HCT116 (cell line): ENCODE measurements around the gene PTGDS.

Experiments used
- CTCF ChIP-seq, 3 experiments: fragments of 200-600 bp in 1 of 3; sonication (generic) in 1 of 3; IDR thresholded peaks in 2 of 3; conservative IDR thresholded peaks in 1 of 3; 2 replicates each; pipeline ENCODE4 v1.5.1; 2012 to 2017; ENCODE audit warnings: low read depth in 2 of 3, low read length in 2 of 3, antibody characterized with exemption in 1 of 3, borderline replicate concordance in 1 of 3, control low read depth in 1 of 3, mild to moderate bottlenecking in 1 of 3, mixed read lengths in 1 of 3, mixed run types in 1 of 3, moderate library complexity in 1 of 3; ENCODE audit not compliant: insufficient read depth in 1 of 3
- REST ChIP-seq: IDR thresholded peaks from 2 replicates; pipeline ENCODE4 v1.6.1; 2012; ENCODE audit warnings: low read depth
- SP1 ChIP-seq: IDR thresholded peaks from 2 replicates; pipeline ENCODE4 v1.6.1; 2012; ENCODE audit warnings: low read depth

DNA sequence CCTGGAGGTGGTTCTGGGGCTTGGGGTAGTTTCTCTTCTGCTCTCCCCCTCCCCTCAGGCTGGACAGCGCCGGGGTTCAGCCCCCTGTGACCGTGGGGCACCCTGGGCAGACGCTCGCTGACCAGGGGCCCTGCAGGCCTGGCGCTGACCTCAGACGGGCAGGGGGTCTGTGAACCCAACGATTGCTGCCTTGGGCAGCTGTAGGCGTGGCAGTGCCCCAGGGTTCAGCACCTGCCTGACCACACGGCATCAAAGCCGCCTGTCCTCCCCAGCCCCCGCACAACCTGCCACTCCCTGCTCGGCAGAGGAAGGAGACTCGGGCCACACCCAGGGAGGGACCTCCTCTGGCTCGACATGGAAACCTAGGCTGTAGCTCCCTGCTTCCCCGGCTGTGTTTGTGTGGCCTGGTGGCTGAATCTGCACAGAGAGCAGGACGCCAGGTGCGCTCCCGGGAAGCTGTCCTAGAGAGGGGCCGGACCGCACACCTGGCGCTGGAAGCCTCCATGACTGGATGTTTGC is 13.1 kb upstream of the PTGDS start:
- no peak for TF ChIP-seq CTCF (IDR thresholded peaks at IDR 0.05 in 2 of 3, conservative IDR thresholded peaks at IDR 0.05 in 1 of 3; ENCODE audit: borderline replicate concordance in 1 of 3, insufficient read depth in 1 of 3, low read depth in 2 of 3, low read length in 2 of 3)
- TF ChIP-seq SP1: no peak
- no peak for TF ChIP-seq REST
